HCT116 (cell line): ENCODE measurements around the gene PGPEP1. TPM values are rescaled to one million over a fixed set of nuclear protein-coding genes. Genes with fewer than 3 reads are reported as not detected.

Experiments
- ATAC-seq: fragments of 200-7000 bp; cut with Tn5 transposase; 2 replicates; pipeline ENCODE4 v1.9.1; 2020; ENCODE audit warnings: mild to moderate bottlenecking, moderate library complexity
- BruUV-seq: library from RNA; stranded (reverse); fragments of 400-500 nt; replicated peaks from 2 replicates; lab custom pipeline; 2021; lab: Mats Ljungman, UMichigan
- CTCF ChIA-PET: fragments of 300-600 bp; sonication (Branson Sonifier 250); formaldehyde crosslinking; loops from one replicate; lab custom pipeline; 2021; ENCODE audit warnings: antibody characterized with exemption; lab: Charles Lee
- POLR2A ChIA-PET: fragments of 300-600, 350-600 bp; sonication (Branson Sonifier 250); formaldehyde crosslinking; loops from one replicate; lab custom pipeline; 2021; ENCODE audit warnings: antibody characterized with exemption; lab: Charles Lee
- RAD21 ChIA-PET, 2 experiments: fragments of 300-600 bp; sonication (Branson Sonifier 250); formaldehyde crosslinking; loops; one replicate each; lab custom pipeline; 2023; ENCODE audit warnings: low total read pairs in 2 of 2; ENCODE audit not compliant: uncharacterized antibody in 2 of 2, unreplicated experiment in 2 of 2, low non-redundant PET in 1 of 2; lab: Charles Lee
- DNase-seq: peaks from one replicate; pipeline ENCODE4 v3.0.0-alpha.2; 2010; ENCODE audit warnings: low read depth, low spot score
- H2AFZ ChIP-seq: fragments of 200-600 bp; shearing (Covaris generic), sonication (generic); 2 replicates; pipeline ENCODE4 v1.6.1; 2017; ENCODE audit warnings: low read depth, mixed run types, mixed read lengths, antibody characterized with exemption, low read length; ENCODE audit not compliant: poor library complexity, severe bottlenecking
- H3K27ac ChIP-seq: 2 replicates; pipeline ENCODE4 v1.5.1; 2012; ENCODE audit warnings: low read depth, low read length
- H3K27me3 ChIP-seq: fragments of 200-600 bp; sonication (generic); 2 replicates; pipeline ENCODE4 v1.6.1; 2016; ENCODE audit warnings: mixed run types, low read length, mixed read lengths; ENCODE audit not compliant: insufficient read depth
- H3K36me3 ChIP-seq, 2 experiments: fragments of 200-500 bp in 1 of 2; fragments of 200-600 bp in 1 of 2; sonication (Bioruptor generic) in 1 of 2; sonication (generic) in 1 of 2; 2 replicates each; pipeline versions ENCODE4 v1.5.1 to v1.6.1; 2014 to 2016; ENCODE audit warnings: low read length in 2 of 2, inconsistent platforms in 1 of 2, mixed read lengths in 1 of 2, mixed run types in 1 of 2; ENCODE audit not compliant: insufficient read depth in 2 of 2, control insufficient read depth in 1 of 2
- H3K4me1 ChIP-seq, 2 experiments: fragments of 200-600 bp in 1 of 2; sonication (generic) in 1 of 2; 2 replicates each; pipeline versions ENCODE4 v1.5.1 to v1.6.1; 2012 to 2017; ENCODE audit warnings: low read length in 2 of 2, inconsistent platforms in 1 of 2, mild to moderate bottlenecking in 1 of 2, mixed read lengths in 1 of 2, mixed run types in 1 of 2, moderate library complexity in 1 of 2; ENCODE audit not compliant: insufficient read depth in 2 of 2, control insufficient read depth in 1 of 2
- H3K4me2 ChIP-seq: fragments of 200-600 bp; sonication (generic); 2 replicates; pipeline ENCODE4 v1.6.1; 2017; ENCODE audit warnings: mixed run types, low read length, mixed read lengths
- H3K4me3 ChIP-seq, 2 experiments: fragments of 200-600 bp in 1 of 2; sonication (generic) in 1 of 2; replicated peaks in 1 of 2; 2 replicates each; pipeline ENCODE4 v1.5.1; 2011 to 2016; ENCODE audit warnings: low read length in 2 of 2, control low read depth in 1 of 2, low read depth in 1 of 2, mild to moderate bottlenecking in 1 of 2, mixed read lengths in 1 of 2, mixed run types in 1 of 2
- H3K79me2 ChIP-seq: fragments of 200-600 bp; sonication (generic); 2 replicates; pipeline ENCODE4 v1.6.1; 2017; ENCODE audit warnings: mild to moderate bottlenecking, mixed run types, low read length, moderate library complexity, mixed read lengths; ENCODE audit not compliant: insufficient read depth
- H3K9ac ChIP-seq: fragments of 200-600 bp; sonication (generic); 2 replicates; pipeline ENCODE4 v1.6.1; 2016; ENCODE audit warnings: low read length, mixed read lengths
- H3K9me2 ChIP-seq: fragments of 200-600 bp; sonication (generic), shearing (Covaris generic); 2 replicates; pipeline ENCODE4 v1.6.1; 2017; ENCODE audit warnings: mixed run types, mild to moderate bottlenecking, moderate library complexity; ENCODE audit not compliant: insufficient read depth
- H3K9me3 ChIP-seq, 2 experiments: fragments of 200-500 bp in 1 of 2; fragments of 200-600 bp in 1 of 2; sonication (Bioruptor generic) in 1 of 2; sonication (generic) in 1 of 2; 2 replicates each; pipeline ENCODE4 v1.6.1; 2014 to 2017; ENCODE audit warnings: low read length in 2 of 2, mixed read lengths in 2 of 2, inconsistent platforms in 1 of 2, low read depth in 1 of 2, mild to moderate bottlenecking in 1 of 2, mixed run types in 1 of 2, moderate library complexity in 1 of 2; ENCODE audit not compliant: control insufficient read depth in 1 of 2, insufficient read depth in 1 of 2
- H4K20me1 ChIP-seq: fragments of 200-600 bp; sonication (generic), shearing (Covaris generic); 2 replicates; pipeline ENCODE4 v1.6.1; 2017; ENCODE audit warnings: mixed run types, mild to moderate bottlenecking, moderate library complexity; ENCODE audit not compliant: insufficient read depth
- EZH2 ChIP-seq: fragments of 200-600 bp; sonication (generic); IDR thresholded peaks from 2 replicates; pipeline ENCODE4 v1.6.1; 2017; ENCODE audit warnings: antibody characterized with exemption, mixed run types
- EZH2phosphoT487 ChIP-seq: fragments of 200-600 bp; IDR thresholded peaks from 2 replicates; pipeline ENCODE4 v1.6.1; 2018; ENCODE audit warnings: antibody characterized with exemption, borderline replicate concordance
- RAD21 ChIP-seq: IDR thresholded peaks from 2 replicates; pipeline ENCODE4 v1.6.1; 2012; ENCODE audit warnings: low read depth, mild to moderate bottlenecking
- SIN3A ChIP-seq: IDR thresholded peaks from 2 replicates; pipeline ENCODE4 v1.6.1; 2012; ENCODE audit warnings: low read depth
- SP1 ChIP-seq: IDR thresholded peaks from 2 replicates; pipeline ENCODE4 v1.6.1; 2012; ENCODE audit warnings: low read depth
- TCF7L2 ChIP-seq: IDR thresholded peaks from 2 replicates; pipeline ENCODE4 v1.7.0; 2011; ENCODE audit warnings: borderline replicate concordance, inconsistent platforms; ENCODE audit not compliant: insufficient read depth, insufficient read length; ENCODE audit errors: extremely low read depth
- ZNF274 ChIP-seq: fragments of 200-500 bp; sonication (Bioruptor generic); IDR thresholded peaks from 2 replicates; pipeline ENCODE4 v1.6.1; 2014; ENCODE audit warnings: mild to moderate bottlenecking, low read depth, low read length, inconsistent platforms
- intact Hi-C: fragments of 100-400 bp; cut with micrococcal nuclease; formaldehyde crosslinking; loops from 2 replicates; pipeline ENCODE4 v1.10.0; 2022
- total RNA-seq: library from RNA; stranded (reverse); gene quantifications from one replicate; pipeline ENCODE4 v1.2.1, GENCODE V29; 2021; ENCODE audit not compliant: unreplicated experiment
- TF ChIP-seq, protein P1 (sequence below), 3 experiments: fragments of 200-600 bp in 1 of 3; sonication (generic) in 1 of 3; IDR thresholded peaks in 2 of 3; conservative IDR thresholded peaks in 1 of 3; 2 replicates each; pipeline ENCODE4 v1.5.1; 2012 to 2017; ENCODE audit warnings: low read depth in 2 of 3, low read length in 2 of 3, antibody characterized with exemption in 1 of 3, borderline replicate concordance in 1 of 3, control low read depth in 1 of 3, mild to moderate bottlenecking in 1 of 3, mixed read lengths in 1 of 3, mixed run types in 1 of 3, moderate library complexity in 1 of 3; ENCODE audit not compliant: insufficient read depth in 1 of 3
- TF ChIP-seq, protein P2 (sequence below): IDR thresholded peaks from 2 replicates; pipeline ENCODE4 v1.6.1; 2012; ENCODE audit warnings: low read depth
- TF ChIP-seq, protein P3 (sequence below): IDR thresholded peaks from 2 replicates; pipeline ENCODE4 v1.6.1; 2011; ENCODE audit warnings: mild to moderate bottlenecking, low read length, moderate library complexity; ENCODE audit not compliant: insufficient replicate concordance; ENCODE audit errors: extremely low read depth

Gene PGPEP1
- total RNA-seq, 1 experiment from 2014 or later: 30.9 TPM

DNA sequence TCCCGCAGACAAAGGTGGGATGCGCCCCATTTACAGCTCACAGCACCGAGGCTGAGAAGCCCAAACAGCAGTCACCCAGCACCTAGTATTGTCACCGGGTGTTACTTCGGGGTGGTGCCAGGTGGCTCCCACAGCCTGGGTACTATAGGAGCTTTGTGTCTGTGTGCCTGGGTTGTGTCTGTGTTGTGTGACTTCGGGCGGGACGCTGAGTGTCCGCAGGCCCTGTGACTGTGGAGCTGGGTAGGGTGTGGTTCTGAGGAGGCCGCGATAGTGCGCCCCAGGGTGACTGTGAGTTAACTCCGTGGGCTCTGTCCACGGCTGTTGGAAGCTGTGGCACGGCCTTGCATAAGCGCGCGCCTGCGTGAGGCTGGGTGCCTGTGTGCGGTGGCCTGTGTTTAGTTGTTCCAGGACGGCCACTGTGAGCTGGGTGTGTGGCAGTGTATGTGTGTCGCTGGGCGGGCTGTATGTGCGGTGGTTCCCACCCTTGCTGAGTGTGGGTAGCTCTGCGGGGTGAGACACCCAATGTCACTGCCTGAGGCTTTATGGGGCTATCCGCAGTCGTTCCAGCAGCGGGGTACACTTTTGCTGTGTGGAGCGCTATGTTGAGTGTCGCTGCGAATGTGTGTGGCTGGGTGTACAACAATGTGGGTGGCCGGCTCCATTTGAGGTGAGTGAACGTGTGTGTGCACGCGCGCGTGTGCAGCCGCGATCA is 78.2 kb downstream of the PGPEP1 start:
- peak overlapping the region; percentile 96 for H3K9ac ChIP-seq
- CTCF ChIA-PET: interaction anchor here (0.7 to 3.5 kb wide), 6 partner anchors 8 to 210 kb away, joined by 3 to 11 read pairs (median 4); partner anchors contain the start of gene GDF15
- intact Hi-C loops: no loop called here
- H3K27ac ChIP-seq: peak overlapping the region; percentile 98
- H3K4me1 ChIP-seq: peaks cover 51 to 79% of the 10 kb centered on the region in 2 experiments
- no peaks in the 10 kb centered on the region; a peak in 1 of 4 replicates for H3K36me3 ChIP-seq
- BruUV-seq: no TSS peak
- H3K4me3 ChIP-seq: peak overlapping the region; percentile 53 to 92
- TF ChIP-seq EZH2phosphoT487 (no peak), ZNF274 (no peak), EZH2 (no peak), TCF7L2 (no peak), SIN3A (no peak), RAD21 (no peak), SP1 (no peak)
- TF ChIP-seq, protein P1, sequence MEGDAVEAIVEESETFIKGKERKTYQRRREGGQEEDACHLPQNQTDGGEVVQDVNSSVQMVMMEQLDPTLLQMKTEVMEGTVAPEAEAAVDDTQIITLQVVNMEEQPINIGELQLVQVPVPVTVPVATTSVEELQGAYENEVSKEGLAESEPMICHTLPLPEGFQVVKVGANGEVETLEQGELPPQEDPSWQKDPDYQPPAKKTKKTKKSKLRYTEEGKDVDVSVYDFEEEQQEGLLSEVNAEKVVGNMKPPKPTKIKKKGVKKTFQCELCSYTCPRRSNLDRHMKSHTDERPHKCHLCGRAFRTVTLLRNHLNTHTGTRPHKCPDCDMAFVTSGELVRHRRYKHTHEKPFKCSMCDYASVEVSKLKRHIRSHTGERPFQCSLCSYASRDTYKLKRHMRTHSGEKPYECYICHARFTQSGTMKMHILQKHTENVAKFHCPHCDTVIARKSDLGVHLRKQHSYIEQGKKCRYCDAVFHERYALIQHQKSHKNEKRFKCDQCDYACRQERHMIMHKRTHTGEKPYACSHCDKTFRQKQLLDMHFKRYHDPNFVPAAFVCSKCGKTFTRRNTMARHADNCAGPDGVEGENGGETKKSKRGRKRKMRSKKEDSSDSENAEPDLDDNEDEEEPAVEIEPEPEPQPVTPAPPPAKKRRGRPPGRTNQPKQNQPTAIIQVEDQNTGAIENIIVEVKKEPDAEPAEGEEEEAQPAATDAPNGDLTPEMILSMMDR (IDR thresholded peaks at IDR 0.05 in 2 of 3, conservative IDR thresholded peaks at IDR 0.05 in 1 of 3; ENCODE audit: borderline replicate concordance in 1 of 3, insufficient read depth in 1 of 3, low read depth in 2 of 3, low read length in 2 of 3): no peak
- TF ChIP-seq, protein P2, sequence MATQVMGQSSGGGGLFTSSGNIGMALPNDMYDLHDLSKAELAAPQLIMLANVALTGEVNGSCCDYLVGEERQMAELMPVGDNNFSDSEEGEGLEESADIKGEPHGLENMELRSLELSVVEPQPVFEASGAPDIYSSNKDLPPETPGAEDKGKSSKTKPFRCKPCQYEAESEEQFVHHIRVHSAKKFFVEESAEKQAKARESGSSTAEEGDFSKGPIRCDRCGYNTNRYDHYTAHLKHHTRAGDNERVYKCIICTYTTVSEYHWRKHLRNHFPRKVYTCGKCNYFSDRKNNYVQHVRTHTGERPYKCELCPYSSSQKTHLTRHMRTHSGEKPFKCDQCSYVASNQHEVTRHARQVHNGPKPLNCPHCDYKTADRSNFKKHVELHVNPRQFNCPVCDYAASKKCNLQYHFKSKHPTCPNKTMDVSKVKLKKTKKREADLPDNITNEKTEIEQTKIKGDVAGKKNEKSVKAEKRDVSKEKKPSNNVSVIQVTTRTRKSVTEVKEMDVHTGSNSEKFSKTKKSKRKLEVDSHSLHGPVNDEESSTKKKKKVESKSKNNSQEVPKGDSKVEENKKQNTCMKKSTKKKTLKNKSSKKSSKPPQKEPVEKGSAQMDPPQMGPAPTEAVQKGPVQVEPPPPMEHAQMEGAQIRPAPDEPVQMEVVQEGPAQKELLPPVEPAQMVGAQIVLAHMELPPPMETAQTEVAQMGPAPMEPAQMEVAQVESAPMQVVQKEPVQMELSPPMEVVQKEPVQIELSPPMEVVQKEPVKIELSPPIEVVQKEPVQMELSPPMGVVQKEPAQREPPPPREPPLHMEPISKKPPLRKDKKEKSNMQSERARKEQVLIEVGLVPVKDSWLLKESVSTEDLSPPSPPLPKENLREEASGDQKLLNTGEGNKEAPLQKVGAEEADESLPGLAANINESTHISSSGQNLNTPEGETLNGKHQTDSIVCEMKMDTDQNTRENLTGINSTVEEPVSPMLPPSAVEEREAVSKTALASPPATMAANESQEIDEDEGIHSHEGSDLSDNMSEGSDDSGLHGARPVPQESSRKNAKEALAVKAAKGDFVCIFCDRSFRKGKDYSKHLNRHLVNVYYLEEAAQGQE: no peak
- TF ChIP-seq, protein P3, sequence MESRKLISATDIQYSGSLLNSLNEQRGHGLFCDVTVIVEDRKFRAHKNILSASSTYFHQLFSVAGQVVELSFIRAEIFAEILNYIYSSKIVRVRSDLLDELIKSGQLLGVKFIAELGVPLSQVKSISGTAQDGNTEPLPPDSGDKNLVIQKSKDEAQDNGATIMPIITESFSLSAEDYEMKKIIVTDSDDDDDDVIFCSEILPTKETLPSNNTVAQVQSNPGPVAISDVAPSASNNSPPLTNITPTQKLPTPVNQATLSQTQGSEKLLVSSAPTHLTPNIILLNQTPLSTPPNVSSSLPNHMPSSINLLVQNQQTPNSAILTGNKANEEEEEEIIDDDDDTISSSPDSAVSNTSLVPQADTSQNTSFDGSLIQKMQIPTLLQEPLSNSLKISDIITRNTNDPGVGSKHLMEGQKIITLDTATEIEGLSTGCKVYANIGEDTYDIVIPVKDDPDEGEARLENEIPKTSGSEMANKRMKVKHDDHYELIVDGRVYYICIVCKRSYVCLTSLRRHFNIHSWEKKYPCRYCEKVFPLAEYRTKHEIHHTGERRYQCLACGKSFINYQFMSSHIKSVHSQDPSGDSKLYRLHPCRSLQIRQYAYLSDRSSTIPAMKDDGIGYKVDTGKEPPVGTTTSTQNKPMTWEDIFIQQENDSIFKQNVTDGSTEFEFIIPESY: no peak
- H3K9me3 ChIP-seq: no peaks in the 10 kb centered on the region
- H4K20me1 ChIP-seq: no peaks in the 10 kb centered on the region
- no peak for DNase-seq
- no peak overlapping the region for H2AFZ ChIP-seq
- H3K79me2 ChIP-seq: peaks cover 43% of the 10 kb centered on the region
- no peaks in the 10 kb centered on the region for H3K27me3 ChIP-seq
- RAD21 ChIA-PET: interaction anchor here in 1 of 2 experiments (0.6 kb wide), 1 partner anchor 18 kb away, joined by 3 read pairs; no protein-coding TSS in a partner anchor
- H3K9me2 ChIP-seq: no peaks in the 10 kb centered on the region
- peak overlapping the region; percentile 100 for H3K4me2 ChIP-seq
- POLR2A ChIA-PET: interaction anchor here (0.6 to 5.3 kb wide), 9 partner anchors 16 to 138 kb away, joined by 3 to 45 read pairs (median 5); partner anchors contain the start of genes GDF15 and JUND
- no peak for ATAC-seq
